ENCODE measurements around the gene RAPGEF5. TPM values are rescaled to one million over a fixed set of nuclear protein-coding genes. Genes with fewer than 3 reads are reported as not detected.

Gene RAPGEF5
- total RNA-seq, 1 experiment from 2014 or later, result 16.4 TPM

DNA sequence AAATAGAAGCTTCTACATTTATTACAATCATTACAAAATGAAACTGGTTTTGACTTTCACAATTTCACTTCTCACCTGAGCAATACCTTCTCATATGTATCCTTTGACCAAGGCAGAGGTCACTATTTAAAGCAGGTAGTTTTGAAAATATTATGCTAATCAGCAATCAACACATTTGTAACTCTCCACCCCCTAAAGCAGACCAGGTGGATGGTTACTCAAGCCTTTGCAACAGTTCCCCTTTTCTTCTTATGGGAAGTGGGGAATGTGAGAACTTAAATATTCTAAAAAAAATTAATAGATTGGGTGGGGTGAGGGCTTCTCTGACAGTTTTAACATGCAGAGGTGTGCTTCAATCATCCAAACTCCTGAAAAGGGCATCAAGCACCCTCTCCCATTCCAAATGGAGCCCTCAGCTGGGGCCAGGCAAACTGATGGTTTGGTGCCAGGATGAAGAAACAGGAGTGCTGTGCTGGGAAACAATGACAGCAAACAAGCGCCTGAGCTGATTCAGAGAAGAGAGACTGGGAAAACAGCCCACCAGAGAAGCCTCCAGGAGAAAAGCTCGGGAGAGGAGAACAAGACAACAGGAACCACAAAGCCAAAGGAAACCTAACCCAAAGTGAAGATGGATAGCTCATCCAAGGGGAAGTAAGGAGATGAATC lies 17.1 kb downstream of the RAPGEF5 start:
- DNase-seq, result no peak
- H3K4me1 ChIP-seq (replicated peaks; ENCODE audit: insufficient read depth), result no peaks in the 10 kb centered on the region
- no peaks in the 10 kb centered on the region for H3K9me2 ChIP-seq (ENCODE audit: insufficient read depth)
- no peaks in the 10 kb centered on the region for H3K27me3 ChIP-seq (ENCODE audit: insufficient read depth, low read depth)
- no peaks in the 10 kb centered on the region for H3K9me3 ChIP-seq (ENCODE audit: insufficient read depth, low read depth)
- no peaks in the 10 kb centered on the region for H4K20me1 ChIP-seq (ENCODE audit: insufficient read depth)
- H3K4me3 ChIP-seq, result no peak overlapping the region
- H3K4me2 ChIP-seq, result no peak overlapping the region
- intact Hi-C loops (cut with micrococcal nuclease; ENCODE audit: unreplicated experiment), result no loop called here
- no TSS peak for BruUV-seq (replicated peaks)
- peaks cover 11% of the 10 kb centered on the region; the same call in 1 of the 2 replicates for H3K79me2 ChIP-seq (ENCODE audit: low read depth)
- CTCF ChIA-PET, result no interaction called here
- no peak overlapping the region for H2AFZ ChIP-seq
- no peak for TF ChIP-seq EZH2 (IDR thresholded peaks at IDR 0.05; ENCODE audit: low read depth)
- TF ChIP-seq, protein P1, sequence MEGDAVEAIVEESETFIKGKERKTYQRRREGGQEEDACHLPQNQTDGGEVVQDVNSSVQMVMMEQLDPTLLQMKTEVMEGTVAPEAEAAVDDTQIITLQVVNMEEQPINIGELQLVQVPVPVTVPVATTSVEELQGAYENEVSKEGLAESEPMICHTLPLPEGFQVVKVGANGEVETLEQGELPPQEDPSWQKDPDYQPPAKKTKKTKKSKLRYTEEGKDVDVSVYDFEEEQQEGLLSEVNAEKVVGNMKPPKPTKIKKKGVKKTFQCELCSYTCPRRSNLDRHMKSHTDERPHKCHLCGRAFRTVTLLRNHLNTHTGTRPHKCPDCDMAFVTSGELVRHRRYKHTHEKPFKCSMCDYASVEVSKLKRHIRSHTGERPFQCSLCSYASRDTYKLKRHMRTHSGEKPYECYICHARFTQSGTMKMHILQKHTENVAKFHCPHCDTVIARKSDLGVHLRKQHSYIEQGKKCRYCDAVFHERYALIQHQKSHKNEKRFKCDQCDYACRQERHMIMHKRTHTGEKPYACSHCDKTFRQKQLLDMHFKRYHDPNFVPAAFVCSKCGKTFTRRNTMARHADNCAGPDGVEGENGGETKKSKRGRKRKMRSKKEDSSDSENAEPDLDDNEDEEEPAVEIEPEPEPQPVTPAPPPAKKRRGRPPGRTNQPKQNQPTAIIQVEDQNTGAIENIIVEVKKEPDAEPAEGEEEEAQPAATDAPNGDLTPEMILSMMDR (conservative IDR thresholded peaks at IDR 0.05), result no peak
- H3K36me3 ChIP-seq (ENCODE audit: low read depth), result no peaks in the 10 kb centered on the region
- POLR2A ChIA-PET (ENCODE audit: unreplicated experiment), result interaction anchor here (0.7 kb wide), 1 partner anchor 472 kb away, joined by 7 read pairs; no protein-coding TSS in a partner anchor
- H3K27ac ChIP-seq, result no peak overlapping the region
- H3F3A ChIP-seq (ENCODE audit: insufficient read depth, low read depth), result no peaks in the 10 kb centered on the region

DNA sequence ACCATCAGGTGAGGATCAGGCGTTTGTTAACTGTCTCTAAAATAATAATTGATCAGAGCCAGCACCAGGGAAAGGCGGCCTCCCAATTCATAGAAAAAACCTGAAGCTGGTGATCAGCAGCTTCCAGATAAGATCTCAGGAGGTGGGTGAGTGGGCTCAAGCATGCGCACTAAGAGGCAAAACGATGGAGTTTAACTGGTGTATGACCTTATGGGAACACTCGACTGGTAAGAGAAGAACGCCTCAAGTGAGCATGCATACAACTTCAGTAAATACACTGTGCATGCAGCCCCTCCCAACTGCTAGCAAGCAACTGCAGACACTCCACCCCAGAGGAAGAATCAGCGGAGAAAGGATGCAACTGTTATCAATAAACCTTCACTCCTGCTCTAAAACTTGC lies 18.1 kb downstream of the RAPGEF5 start:
- Histone ChIP-seq H3K27me3 (ENCODE audit: insufficient read depth, low read depth) (no peaks in the 10 kb centered on the region), H3K9me3 (ENCODE audit: insufficient read depth, low read depth) (no peaks in the 10 kb centered on the region), H4K20me1 (ENCODE audit: insufficient read depth) (no peaks in the 10 kb centered on the region), H3K4me3 (no peak overlapping the region), H3K4me2 (no peak overlapping the region), H3K27ac (no peak overlapping the region), H3K4me1 (replicated peaks; ENCODE audit: insufficient read depth) (no peaks in the 10 kb centered on the region), H3F3A (ENCODE audit: insufficient read depth, low read depth) (no peaks in the 10 kb centered on the region), H2AFZ (no peak overlapping the region), H3K36me3 (ENCODE audit: low read depth) (no peaks in the 10 kb centered on the region), H3K9me2 (ENCODE audit: insufficient read depth) (no peaks in the 10 kb centered on the region), H3K79me2 (ENCODE audit: low read depth) (peaks cover 1% of the 10 kb centered on the region; the same call in 1 of the 2 replicates)
- intact Hi-C loops (cut with micrococcal nuclease; ENCODE audit: unreplicated experiment), result no loop called here
- ChIA-PET POLR2A (ENCODE audit: unreplicated experiment) (no interaction called here), CTCF (no interaction called here)
- BruUV-seq (replicated peaks), result no TSS peak
- DNase-seq, result no peak
- TF ChIP-seq, protein P1 (conservative IDR thresholded peaks at IDR 0.05), result no peak
- TF ChIP-seq EZH2 (IDR thresholded peaks at IDR 0.05; ENCODE audit: low read depth), result no peak

DNA sequence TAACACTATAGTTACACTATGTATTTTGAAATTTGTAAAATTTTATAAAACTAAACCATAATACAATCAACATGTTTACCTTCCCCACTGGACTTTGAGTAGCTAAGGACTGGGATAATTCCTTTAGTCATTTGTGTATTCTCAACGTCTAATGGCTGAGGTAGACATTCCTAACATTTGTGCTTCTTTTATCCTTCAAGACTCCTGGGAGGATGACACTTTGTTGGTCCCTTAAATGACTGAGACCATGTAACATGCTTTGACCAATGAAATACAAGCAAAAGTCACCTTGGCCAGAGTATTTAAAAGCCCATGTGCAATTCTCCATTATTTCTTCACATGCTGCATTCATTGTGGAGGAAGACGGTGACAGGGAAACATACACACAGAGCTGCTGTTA lies 18.5 kb downstream of the RAPGEF5 start:
- ChIA-PET CTCF (no interaction called here), POLR2A (ENCODE audit: unreplicated experiment) (no interaction called here)
- H3K27ac ChIP-seq, result no peak overlapping the region
- intact Hi-C loops (cut with micrococcal nuclease; ENCODE audit: unreplicated experiment), result no loop called here
- no peak for DNase-seq
- no peaks in the 10 kb centered on the region for H3K27me3 ChIP-seq (ENCODE audit: insufficient read depth, low read depth)
- no peaks in the 10 kb centered on the region for H3F3A ChIP-seq (ENCODE audit: insufficient read depth, low read depth)
- H3K4me3 ChIP-seq, result no peak overlapping the region
- BruUV-seq (replicated peaks), result no TSS peak
- H3K9me3 ChIP-seq (ENCODE audit: insufficient read depth, low read depth), result no peaks in the 10 kb centered on the region
- no peak overlapping the region for H3K4me2 ChIP-seq
- no peak overlapping the region for H2AFZ ChIP-seq
- no peaks in the 10 kb centered on the region for H3K79me2 ChIP-seq (ENCODE audit: low read depth)
- TF ChIP-seq, protein P1 (conservative IDR thresholded peaks at IDR 0.05), result no peak
- TF ChIP-seq EZH2 (IDR thresholded peaks at IDR 0.05; ENCODE audit: low read depth), result no peak
- no peaks in the 10 kb centered on the region for H3K9me2 ChIP-seq (ENCODE audit: insufficient read depth)
- H4K20me1 ChIP-seq (ENCODE audit: insufficient read depth), result no peaks in the 10 kb centered on the region
- no peaks in the 10 kb centered on the region for H3K36me3 ChIP-seq (ENCODE audit: low read depth)
- H3K4me1 ChIP-seq (replicated peaks; ENCODE audit: insufficient read depth), result no peaks in the 10 kb centered on the region
